GM23338 (cell line): ENCODE results near the gene AAGAB. TPM values are rescaled to one million over a fixed set of nuclear protein-coding genes. Genes with fewer than 3 reads are reported as not detected.

Experiments used
- ATAC-seq: fragments of 200-7000 bp; cut with Tn5 transposase; 3 replicates; pipeline ENCODE4 v1.9.1; 2020
- DNase-seq: peaks from one replicate; pipeline ENCODE4 v3.0.0-alpha.2; 2015; ENCODE audit warnings: low spot score
- H2AFZ ChIP-seq: fragments of 200-600 bp; sonication (generic); 2 replicates; pipeline ENCODE4 v1.8.0; 2016; ENCODE audit warnings: antibody characterized with exemption, mild to moderate bottlenecking, moderate library complexity
- H3F3A ChIP-seq: fragments of 200-600 bp; sonication (generic); replicated peaks from 2 replicates; pipeline ENCODE4 v1.8.0; 2017; ENCODE audit warnings: antibody characterized with exemption, mixed run types, low read depth
- H3K27ac ChIP-seq: fragments of 200-600 bp; sonication (generic); 2 replicates; pipeline ENCODE4 v1.6.1; 2016; ENCODE audit warnings: low read depth
- H3K27me3 ChIP-seq: fragments of 200-600 bp; sonication (generic); 2 replicates; pipeline ENCODE4 v1.8.0; 2016; ENCODE audit warnings: mild to moderate bottlenecking, mixed run types, moderate library complexity; ENCODE audit not compliant: insufficient read depth
- H3K36me3 ChIP-seq: fragments of 200-600 bp; sonication (generic); 2 replicates; pipeline ENCODE4 v1.8.0; 2016; ENCODE audit warnings: mild to moderate bottlenecking; ENCODE audit not compliant: insufficient read depth
- H3K4me1 ChIP-seq: fragments of 200-600 bp; sonication (generic); 2 replicates; pipeline ENCODE4 v1.8.0; 2016; ENCODE audit warnings: mild to moderate bottlenecking, moderate library complexity; ENCODE audit not compliant: insufficient read depth
- H3K4me2 ChIP-seq: fragments of 200-600 bp; sonication (generic); 2 replicates; pipeline ENCODE4 v1.7.1; 2017; ENCODE audit warnings: mixed run types
- H3K4me3 ChIP-seq: fragments of 200-600 bp; sonication (generic); 2 replicates; pipeline ENCODE4 v1.6.1; 2016; ENCODE audit warnings: mixed run types
- H3K79me2 ChIP-seq: fragments of 200-600 bp; sonication (generic); replicated peaks from 2 replicates; pipeline ENCODE4 v1.8.0; 2017; ENCODE audit warnings: mild to moderate bottlenecking; ENCODE audit not compliant: insufficient read depth
- H3K9me2 ChIP-seq: fragments of 200-600 bp; sonication (generic); 2 replicates; pipeline ENCODE4 v1.8.0; 2017; ENCODE audit not compliant: insufficient read depth
- H4K20me1 ChIP-seq: fragments of 200-600 bp; sonication (generic); replicated peaks from 2 replicates; pipeline ENCODE4 v1.8.0; 2017; ENCODE audit warnings: mild to moderate bottlenecking; ENCODE audit not compliant: insufficient read depth
- H3K27ac Mint-ChIP-seq: 2 replicates; pipeline ENCODE4 v1.8.0; 2020; ENCODE audit warnings: inconsistent platforms, mild to moderate bottlenecking, moderate library complexity, mixed read lengths
- H3K27me3 Mint-ChIP-seq: 3 replicates; pipeline ENCODE4 v1.8.0; 2022; ENCODE audit warnings: low read depth, mild to moderate bottlenecking, moderate library complexity, mixed read lengths, inconsistent platforms; ENCODE audit not compliant: insufficient read depth, poor library complexity
- H3K36me3 Mint-ChIP-seq: 3 replicates; pipeline ENCODE4 v1.8.0; 2021; ENCODE audit warnings: low read depth, mild to moderate bottlenecking, inconsistent platforms, moderate library complexity, mixed read lengths
- H3K4me1 Mint-ChIP-seq: 3 replicates; pipeline ENCODE4 v1.8.0; 2020; ENCODE audit warnings: mild to moderate bottlenecking, inconsistent platforms, mixed read lengths
- H3K4me3 Mint-ChIP-seq: 3 replicates; pipeline ENCODE4 v1.8.0; 2021; ENCODE audit warnings: moderate library complexity, mild to moderate bottlenecking, inconsistent platforms, mixed read lengths
- H3K9me3 Mint-ChIP-seq: 3 replicates; pipeline ENCODE4 v1.8.0; 2020; ENCODE audit warnings: moderate library complexity, mild to moderate bottlenecking, inconsistent platforms, mixed read lengths
- CREB1 ChIP-seq: fragments of 250-450 bp; sonication (Bioruptor Pico); IDR thresholded peaks from 2 replicates; pipeline ENCODE4 v1.5.0; 2020; ENCODE audit warnings: low read depth, mild to moderate bottlenecking, moderate library complexity
- EZH2 ChIP-seq: fragments of 200-600 bp; sonication (generic); IDR thresholded peaks from one replicate; pipeline ENCODE4 v1.8.0; 2017; ENCODE audit warnings: antibody characterized with exemption, mild to moderate bottlenecking, low read depth; ENCODE audit not compliant: unreplicated experiment
- JUNB ChIP-seq: IDR thresholded peaks from one replicate; pipeline ENCODE4 v1.6.1; 2016; ENCODE audit warnings: antibody characterized with exemption; ENCODE audit not compliant: unreplicated experiment
- STAT1 ChIP-seq: IDR thresholded peaks from one replicate; pipeline ENCODE4 v1.6.1; 2016; ENCODE audit warnings: antibody characterized with exemption; ENCODE audit not compliant: unreplicated experiment
- polyA plus RNA-seq: library from polyadenylated mRNA; unstranded; fragments of >200 nt; fragmentation: Nextera tagmentation; extraction: Ambion mirVana; gene quantifications from 2 replicates; pipeline ENCODE4 v1.2.1, GENCODE V29; 2016
- total RNA-seq: library from RNA; depleted of rRNA; stranded (reverse); fragments of >200 nt; shearing (Covaris generic); gene quantifications from 2 replicates; pipeline ENCODE4 v1.2.3, GENCODE V29; 2014
- TF ChIP-seq, protein P1 (sequence below), 2 experiments: fragments of 200-600 bp in 1 of 2; sonication (generic) in 1 of 2; conservative IDR thresholded peaks; 2 replicates each; pipeline versions ENCODE4 v1.5.1 to v1.6.1; 2016 to 2017; ENCODE audit warnings: antibody characterized with exemption in 2 of 2, low read depth in 2 of 2, mild to moderate bottlenecking in 2 of 2, moderate library complexity in 1 of 2
- TF ChIP-seq, protein P2 (sequence below): fragments of 250-450 bp; sonication (Bioruptor Pico); IDR thresholded peaks from 2 replicates; pipeline ENCODE4 v1.5.0; 2020; ENCODE audit warnings: mild to moderate bottlenecking, moderate library complexity
- TF ChIP-seq, protein P3 (sequence below): IDR thresholded peaks from 2 replicates; pipeline ENCODE4 v1.6.1; 2016; ENCODE audit warnings: antibody characterized with exemption

AAGAB gene
- total and polyA plus RNA-seq, 2 experiments from 2014 or later = 20.8 to 42.8 TPM

DNA sequence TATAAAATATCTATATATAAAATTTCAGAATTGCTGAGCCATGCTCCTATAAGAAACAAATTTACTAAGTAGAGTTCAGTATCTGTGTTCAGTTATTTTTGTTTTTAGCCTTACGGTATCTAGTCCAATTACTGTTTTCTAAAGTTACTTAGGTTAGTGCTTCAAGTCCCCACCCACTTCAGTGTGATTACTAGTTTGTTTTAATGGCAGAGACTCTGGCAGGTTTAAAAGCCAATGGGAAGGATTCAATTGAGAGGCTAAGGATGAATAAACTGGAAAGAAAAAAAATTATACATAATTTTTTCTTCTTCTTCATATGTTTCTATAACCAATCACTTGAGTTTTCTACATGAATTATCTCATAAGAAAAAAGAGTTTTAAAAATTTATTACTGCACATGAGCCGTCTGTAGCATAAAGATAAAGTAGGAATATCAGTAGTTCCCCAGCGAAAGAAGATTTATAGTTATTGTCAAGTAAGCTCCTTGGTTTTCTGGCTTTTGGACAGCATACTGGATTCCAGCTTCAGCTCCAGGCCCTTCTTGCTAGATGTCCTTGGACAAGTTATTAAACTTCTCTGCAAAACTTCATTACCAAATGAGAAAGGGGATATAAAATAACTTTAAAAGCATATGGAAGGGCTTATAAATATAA is 46.8 kb downstream of the AAGAB start (continued):
- TF ChIP-seq, protein P1, sequence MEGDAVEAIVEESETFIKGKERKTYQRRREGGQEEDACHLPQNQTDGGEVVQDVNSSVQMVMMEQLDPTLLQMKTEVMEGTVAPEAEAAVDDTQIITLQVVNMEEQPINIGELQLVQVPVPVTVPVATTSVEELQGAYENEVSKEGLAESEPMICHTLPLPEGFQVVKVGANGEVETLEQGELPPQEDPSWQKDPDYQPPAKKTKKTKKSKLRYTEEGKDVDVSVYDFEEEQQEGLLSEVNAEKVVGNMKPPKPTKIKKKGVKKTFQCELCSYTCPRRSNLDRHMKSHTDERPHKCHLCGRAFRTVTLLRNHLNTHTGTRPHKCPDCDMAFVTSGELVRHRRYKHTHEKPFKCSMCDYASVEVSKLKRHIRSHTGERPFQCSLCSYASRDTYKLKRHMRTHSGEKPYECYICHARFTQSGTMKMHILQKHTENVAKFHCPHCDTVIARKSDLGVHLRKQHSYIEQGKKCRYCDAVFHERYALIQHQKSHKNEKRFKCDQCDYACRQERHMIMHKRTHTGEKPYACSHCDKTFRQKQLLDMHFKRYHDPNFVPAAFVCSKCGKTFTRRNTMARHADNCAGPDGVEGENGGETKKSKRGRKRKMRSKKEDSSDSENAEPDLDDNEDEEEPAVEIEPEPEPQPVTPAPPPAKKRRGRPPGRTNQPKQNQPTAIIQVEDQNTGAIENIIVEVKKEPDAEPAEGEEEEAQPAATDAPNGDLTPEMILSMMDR (conservative IDR thresholded peaks at IDR 0.05; ENCODE audit: low read depth in 2 of 2) = no peak
- no peak for TF ChIP-seq JUNB
- TF ChIP-seq CREB1 = no peak
- TF ChIP-seq EZH2 = no peak

DNA sequence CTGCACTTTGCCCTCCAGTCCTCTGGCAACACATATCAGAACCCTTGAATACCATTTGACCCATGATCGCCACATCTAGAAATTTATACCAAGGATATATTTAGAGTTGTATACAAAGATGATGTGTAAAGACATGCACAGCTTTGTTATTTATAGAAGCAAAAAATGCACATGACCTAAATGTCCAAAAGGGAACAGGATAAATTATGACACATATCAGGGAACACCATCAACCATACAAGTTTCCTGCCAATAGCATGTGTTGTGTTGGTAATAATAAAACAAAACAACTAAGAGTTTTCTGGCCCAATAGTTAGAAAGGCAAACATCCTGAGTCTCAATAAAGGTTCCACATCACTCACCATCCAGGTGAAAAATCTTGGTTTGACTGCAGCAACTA is 51.5 kb downstream of the AAGAB start:
- Histone ChIP-seq H3K27ac (no peak overlapping the region), H4K20me1 (no peaks in the 10 kb centered on the region)

More for the DNA sequence above, 51.5 kb downstream of the AAGAB start:
- Histone ChIP-seq H3K4me1 (peaks cover 16% of the 10 kb centered on the region; the same call in 1 of the 2 replicates), H3K9me2 (no peaks in the 10 kb centered on the region), H2AFZ (no peak overlapping the region), H3F3A (no peaks in the 10 kb centered on the region), H3K4me3 (no peak overlapping the region), H3K36me3 (0 out of 2 replicates have a peak, but pooled peaks cover 3% of the 10 kb centered on the region), H3K27me3 (no peaks in the 10 kb centered on the region), H3K79me2 (no peaks in the 10 kb centered on the region), H3K4me2 (no peak overlapping the region)
- H3K4me1 Mint-ChIP-seq = peaks cover 15% of the 10 kb centered on the region; the same call in 2 of the 3 replicates
- H3K27me3 Mint-ChIP-seq = no peaks in the 10 kb centered on the region
- peaks cover 11% of the 10 kb centered on the region; the same call in 2 of the 3 replicates for H3K36me3 Mint-ChIP-seq
- DNase-seq = no peak
- TF ChIP-seq, protein P2, sequence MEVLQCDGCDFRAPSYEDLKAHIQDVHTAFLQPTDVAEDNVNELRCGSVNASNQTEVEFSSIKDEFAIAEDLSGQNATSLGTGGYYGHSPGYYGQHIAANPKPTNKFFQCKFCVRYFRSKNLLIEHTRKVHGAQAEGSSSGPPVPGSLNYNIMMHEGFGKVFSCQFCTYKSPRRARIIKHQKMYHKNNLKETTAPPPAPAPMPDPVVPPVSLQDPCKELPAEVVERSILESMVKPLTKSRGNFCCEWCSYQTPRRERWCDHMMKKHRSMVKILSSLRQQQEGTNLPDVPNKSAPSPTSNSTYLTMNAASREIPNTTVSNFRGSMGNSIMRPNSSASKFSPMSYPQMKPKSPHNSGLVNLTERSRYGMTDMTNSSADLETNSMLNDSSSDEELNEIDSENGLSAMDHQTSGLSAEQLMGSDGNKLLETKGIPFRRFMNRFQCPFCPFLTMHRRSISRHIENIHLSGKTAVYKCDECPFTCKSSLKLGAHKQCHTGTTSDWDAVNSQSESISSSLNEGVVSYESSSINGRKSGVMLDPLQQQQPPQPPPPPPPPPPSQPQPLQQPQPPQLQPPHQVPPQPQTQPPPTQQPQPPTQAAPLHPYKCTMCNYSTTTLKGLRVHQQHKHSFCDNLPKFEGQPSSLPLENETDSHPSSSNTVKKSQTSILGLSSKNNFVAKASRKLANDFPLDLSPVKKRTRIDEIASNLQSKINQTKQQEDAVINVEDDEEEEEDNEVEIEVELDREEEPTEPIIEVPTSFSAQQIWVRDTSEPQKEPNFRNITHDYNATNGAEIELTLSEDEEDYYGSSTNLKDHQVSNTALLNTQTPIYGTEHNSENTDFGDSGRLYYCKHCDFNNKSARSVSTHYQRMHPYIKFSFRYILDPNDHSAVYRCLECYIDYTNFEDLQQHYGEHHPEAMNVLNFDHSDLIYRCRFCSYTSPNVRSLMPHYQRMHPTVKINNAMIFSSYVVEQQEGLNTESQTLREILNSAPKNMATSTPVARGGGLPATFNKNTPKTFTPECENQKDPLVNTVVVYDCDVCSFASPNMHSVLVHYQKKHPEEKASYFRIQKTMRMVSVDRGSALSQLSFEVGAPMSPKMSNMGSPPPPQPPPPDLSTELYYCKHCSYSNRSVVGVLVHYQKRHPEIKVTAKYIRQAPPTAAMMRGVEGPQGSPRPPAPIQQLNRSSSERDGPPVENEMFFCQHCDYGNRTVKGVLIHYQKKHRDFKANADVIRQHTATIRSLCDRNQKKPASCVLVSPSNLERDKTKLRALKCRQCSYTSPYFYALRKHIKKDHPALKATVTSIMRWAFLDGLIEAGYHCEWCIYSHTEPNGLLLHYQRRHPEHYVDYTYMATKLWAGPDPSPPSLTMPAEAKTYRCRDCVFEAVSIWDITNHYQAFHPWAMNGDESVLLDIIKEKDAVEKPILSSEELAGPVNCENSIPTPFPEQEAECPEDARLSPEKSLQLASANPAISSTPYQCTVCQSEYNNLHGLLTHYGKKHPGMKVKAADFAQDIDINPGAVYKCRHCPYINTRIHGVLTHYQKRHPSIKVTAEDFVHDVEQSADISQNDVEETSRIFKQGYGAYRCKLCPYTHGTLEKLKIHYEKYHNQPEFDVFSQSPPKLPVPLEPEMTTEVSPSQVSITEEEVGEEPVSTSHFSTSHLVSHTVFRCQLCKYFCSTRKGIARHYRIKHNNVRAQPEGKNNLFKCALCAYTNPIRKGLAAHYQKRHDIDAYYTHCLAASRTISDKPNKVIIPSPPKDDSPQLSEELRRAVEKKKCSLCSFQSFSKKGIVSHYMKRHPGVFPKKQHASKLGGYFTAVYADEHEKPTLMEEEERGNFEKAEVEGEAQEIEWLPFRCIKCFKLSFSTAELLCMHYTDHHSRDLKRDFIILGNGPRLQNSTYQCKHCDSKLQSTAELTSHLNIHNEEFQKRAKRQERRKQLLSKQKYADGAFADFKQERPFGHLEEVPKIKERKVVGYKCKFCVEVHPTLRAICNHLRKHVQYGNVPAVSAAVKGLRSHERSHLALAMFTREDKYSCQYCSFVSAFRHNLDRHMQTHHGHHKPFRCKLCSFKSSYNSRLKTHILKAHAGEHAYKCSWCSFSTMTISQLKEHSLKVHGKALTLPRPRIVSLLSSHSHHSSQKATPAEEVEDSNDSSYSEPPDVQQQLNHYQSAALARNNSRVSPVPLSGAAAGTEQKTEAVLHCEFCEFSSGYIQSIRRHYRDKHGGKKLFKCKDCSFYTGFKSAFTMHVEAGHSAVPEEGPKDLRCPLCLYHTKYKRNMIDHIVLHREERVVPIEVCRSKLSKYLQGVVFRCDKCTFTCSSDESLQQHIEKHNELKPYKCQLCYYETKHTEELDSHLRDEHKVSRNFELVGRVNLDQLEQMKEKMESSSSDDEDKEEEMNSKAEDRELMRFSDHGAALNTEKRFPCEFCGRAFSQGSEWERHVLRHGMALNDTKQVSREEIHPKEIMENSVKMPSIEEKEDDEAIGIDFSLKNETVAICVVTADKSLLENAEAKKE (CRISPR knock-in tag) = no peak
- TF ChIP-seq, protein P1 (conservative IDR thresholded peaks at IDR 0.05; ENCODE audit: low read depth in 2 of 2) = no peak
- no peak for TF ChIP-seq STAT1
- TF ChIP-seq, protein P3, sequence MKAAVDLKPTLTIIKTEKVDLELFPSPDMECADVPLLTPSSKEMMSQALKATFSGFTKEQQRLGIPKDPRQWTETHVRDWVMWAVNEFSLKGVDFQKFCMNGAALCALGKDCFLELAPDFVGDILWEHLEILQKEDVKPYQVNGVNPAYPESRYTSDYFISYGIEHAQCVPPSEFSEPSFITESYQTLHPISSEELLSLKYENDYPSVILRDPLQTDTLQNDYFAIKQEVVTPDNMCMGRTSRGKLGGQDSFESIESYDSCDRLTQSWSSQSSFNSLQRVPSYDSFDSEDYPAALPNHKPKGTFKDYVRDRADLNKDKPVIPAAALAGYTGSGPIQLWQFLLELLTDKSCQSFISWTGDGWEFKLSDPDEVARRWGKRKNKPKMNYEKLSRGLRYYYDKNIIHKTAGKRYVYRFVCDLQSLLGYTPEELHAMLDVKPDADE = no peak
- no peak overlapping the region for H3K27ac Mint-ChIP-seq
- no peak overlapping the region for H3K4me3 Mint-ChIP-seq
- no peaks in the 10 kb centered on the region for H3K9me3 Mint-ChIP-seq
- ATAC-seq = no peak
